AG04449 (cell line): ENCODE data around the gene PARD6B.

ENCODE experiments used
- CTCF ChIA-PET: fragments of 350-600 bp; formaldehyde crosslinking; extraction: SDS; loops from one replicate; lab custom pipeline; 2021; ENCODE audit warnings: antibody characterized with exemption; lab: Yijun Ruan, JAX
- POLR2A ChIA-PET: fragments of 400-600, 350-600 bp; formaldehyde crosslinking; extraction: SDS; loops from one replicate; lab custom pipeline; 2020; ENCODE audit warnings: antibody characterized with exemption, inconsistent platforms; lab: Yijun Ruan, JAX
- DNase-seq: peaks from one replicate; pipeline ENCODE4 v3.0.0-alpha.2; 2010; ENCODE audit warnings: low read depth, low spot score
- H3K4me3 ChIP-seq: 2 replicates; pipeline ENCODE4 v1.5.1; 2011; ENCODE audit warnings: low read depth, mild to moderate bottlenecking, control low read depth, low read length
- TF ChIP-seq, protein P1 (sequence below): IDR thresholded peaks from one replicate; pipeline ENCODE4 v1.5.1; 2011; ENCODE audit warnings: mild to moderate bottlenecking, moderate library complexity, low read length, control low read depth, inconsistent platforms; ENCODE audit not compliant: insufficient read depth; ENCODE audit errors: missing control alignments

The PARD6B gene

DNA sequence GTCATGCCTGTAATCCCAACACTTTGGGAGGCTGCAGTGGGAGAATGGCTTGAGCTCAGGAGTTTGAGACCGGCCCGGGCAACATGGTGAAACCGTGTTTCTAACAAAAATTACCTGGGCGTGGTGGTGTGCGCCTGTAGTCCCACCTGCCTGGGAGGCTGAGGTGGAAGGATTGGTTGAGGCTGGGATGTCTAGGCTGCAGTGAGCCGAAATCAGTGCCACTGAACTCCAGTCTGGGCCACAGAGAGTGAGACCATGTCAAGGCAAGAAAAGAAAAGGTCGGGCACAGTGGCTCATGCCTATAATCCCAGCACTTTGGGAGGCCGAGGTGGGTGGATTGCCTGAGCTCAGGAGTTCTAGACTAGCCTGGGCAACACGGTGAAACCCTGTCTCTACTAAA lies 55.3 kb downstream of the PARD6B start:
- H3K4me3 ChIP-seq: no peak overlapping the region
- DNase-seq: no peak
- TF ChIP-seq, protein P1, sequence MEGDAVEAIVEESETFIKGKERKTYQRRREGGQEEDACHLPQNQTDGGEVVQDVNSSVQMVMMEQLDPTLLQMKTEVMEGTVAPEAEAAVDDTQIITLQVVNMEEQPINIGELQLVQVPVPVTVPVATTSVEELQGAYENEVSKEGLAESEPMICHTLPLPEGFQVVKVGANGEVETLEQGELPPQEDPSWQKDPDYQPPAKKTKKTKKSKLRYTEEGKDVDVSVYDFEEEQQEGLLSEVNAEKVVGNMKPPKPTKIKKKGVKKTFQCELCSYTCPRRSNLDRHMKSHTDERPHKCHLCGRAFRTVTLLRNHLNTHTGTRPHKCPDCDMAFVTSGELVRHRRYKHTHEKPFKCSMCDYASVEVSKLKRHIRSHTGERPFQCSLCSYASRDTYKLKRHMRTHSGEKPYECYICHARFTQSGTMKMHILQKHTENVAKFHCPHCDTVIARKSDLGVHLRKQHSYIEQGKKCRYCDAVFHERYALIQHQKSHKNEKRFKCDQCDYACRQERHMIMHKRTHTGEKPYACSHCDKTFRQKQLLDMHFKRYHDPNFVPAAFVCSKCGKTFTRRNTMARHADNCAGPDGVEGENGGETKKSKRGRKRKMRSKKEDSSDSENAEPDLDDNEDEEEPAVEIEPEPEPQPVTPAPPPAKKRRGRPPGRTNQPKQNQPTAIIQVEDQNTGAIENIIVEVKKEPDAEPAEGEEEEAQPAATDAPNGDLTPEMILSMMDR: no peak
- ChIA-PET POLR2A (interaction anchor here (0.6 kb wide), 1 partner anchor 751 kb away, joined by 4 read pairs; no protein-coding TSS in a partner anchor), CTCF (interaction anchor here (0.9 to 9.5 kb wide), 6 partner anchors 6 to 521 kb away, joined by 3 to 122 read pairs (median 6); no protein-coding TSS in a partner anchor)

DNA sequence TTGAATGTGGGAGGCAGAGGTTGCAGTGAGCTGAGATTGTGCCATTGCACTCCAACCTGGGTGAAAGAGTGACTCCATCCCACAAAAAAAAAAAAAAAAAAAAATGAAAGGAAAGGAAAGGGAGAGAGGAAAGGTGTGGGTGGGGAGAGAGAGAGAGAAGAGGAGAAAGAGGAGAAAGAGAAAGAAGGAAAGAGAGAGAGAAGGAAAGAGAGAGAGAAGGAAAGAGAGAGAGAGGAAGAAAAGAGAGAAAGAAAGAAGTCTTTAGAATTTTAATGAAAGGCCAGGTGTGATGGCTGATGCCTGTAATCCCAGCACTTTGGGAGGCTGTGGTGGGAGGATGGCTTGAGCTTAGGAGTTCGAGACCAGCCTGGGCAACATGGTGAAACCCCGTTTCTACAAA lies 55.8 kb downstream of the PARD6B start:
- TF ChIP-seq, protein P1: no peak
- no peak for DNase-seq
- no peak overlapping the region for H3K4me3 ChIP-seq
- CTCF ChIA-PET: interaction anchor here (0.9 to 9.5 kb wide), 8 partner anchors 6 to 600 kb away, joined by 3 to 122 read pairs (median 8); partner anchors contain the start of gene ADNP
- POLR2A ChIA-PET: interaction anchor here (0.6 kb wide), 1 partner anchor 750 kb away, joined by 4 read pairs; no protein-coding TSS in a partner anchor

DNA sequence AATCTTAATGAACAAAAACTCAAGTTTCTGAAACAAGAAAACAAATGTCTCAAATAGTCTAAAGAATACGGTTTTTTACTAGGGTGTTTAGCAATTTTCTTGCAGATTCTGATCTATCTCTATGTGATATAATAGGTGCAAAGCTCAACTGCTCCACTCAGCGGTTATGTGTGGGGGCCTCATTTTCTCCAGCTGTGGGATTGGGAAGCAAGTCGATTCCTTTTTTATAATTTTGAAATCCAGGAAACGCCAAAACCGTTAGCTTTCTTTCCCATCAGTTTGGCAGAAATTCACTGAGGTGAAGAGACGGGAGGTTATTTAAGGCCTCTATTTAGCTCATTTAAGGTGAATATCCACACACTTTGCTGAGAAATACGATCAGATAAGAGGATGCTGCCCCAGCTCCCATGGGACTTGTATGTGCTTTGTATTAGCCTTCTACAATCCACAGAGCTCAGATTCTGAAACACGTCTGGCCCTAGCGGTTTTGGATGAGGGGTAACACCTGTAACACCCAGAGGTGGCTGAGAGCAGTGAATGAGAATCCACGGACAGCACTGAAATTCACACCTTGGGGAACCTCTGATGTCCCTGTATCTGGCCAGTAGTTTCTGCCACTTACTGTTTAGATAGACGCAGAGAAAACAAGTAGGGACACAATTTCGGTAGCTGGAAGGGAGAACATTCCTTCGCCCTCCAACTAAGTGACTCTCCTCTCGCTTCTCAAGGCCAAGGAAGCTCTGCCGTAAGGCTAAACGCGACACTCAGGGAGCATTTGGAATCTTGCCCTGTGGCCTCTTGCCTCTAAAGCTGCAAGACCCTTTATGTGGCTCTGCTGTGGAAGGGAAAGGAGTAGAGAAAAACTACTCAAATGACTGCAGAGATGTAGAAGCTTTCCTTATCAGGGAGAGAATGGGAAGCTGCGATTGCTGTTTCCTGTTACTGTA lies 56.9 kb downstream of the PARD6B start:
- TF ChIP-seq, protein P1: peak; percentile 41
- ChIA-PET POLR2A (interaction anchor here (0.9 kb wide), 1 partner anchor 143 kb away, joined by 3 read pairs; the partner anchor contains the start of gene ADNP), CTCF (interaction anchor here (0.6 to 9.5 kb wide), 29 partner anchors 7 to 601 kb away, joined by 3 to 122 read pairs (median 4); partner anchors contain the start of gene ADNP)
- DNase-seq: no peak
- no peak overlapping the region for H3K4me3 ChIP-seq

DNA sequence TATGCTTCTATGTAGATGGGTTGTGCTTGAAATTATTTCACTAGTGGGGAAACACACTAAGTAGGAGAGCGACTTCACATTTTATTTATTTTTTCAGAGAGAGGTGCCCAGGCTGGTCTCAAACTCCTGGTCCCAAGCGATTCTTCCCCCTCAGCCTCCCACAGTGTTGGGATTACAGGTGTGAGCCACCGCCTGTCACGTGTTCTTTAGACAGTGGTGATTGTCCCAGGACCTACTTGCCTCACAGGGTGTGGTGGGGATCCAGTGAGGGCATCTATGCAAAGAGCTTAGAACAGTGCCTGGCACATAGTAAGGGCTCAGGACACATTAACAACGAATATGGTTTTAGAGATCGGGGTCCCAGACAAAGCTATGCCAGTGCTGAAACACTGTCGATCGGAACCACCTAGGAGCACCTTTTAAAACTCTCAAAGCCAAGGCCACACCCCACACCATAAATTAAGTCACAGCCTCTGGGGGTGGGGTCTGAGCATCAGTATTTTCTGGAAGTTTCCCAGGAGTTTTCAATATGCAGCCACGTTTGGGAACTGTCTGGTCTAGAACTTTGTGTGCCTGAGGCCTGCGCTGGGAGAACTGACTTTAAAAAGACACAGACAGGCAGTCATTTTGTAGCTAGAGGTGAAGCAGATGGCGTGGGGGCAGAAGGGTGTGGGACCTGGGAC lies 58.7 kb downstream of the PARD6B start:
- POLR2A ChIA-PET: interaction anchor here (1.0 to 1.9 kb wide), 3 partner anchors 139 to 168 kb away, joined by 5 to 7 read pairs (median 7); partner anchors contain the start of genes ADNP, DPM1 and MOCS3

DNA sequence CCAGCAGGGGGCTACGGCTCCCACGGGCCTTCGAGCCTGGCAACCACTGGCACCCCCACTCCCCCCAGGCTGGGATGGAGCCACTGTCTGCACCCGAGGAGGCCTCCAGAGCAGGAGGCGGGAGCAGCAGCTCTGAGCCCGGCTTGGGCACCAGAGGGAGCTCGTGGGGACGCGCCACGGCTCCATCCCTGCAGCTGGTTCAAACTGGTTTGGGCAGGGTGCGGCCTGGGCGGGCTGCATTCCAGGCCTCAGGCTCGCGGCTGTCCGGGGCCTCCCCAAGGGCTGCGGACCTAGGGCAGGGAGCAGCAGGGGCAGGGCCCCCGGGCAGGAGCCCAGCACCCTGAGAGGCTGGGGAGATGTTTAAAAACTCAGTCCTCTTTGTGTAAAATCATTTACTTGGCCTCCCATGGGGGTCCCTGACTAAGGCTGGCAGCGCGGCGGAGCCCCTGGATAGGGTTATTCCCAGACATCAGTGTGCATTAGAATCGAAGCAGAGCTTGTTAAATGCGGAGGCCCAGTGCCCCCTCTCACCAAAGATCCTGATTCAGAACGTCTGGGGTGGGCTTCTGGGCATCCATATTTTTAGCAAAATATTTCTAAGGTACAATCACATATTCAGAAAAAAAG lies 59.4 kb downstream of the PARD6B start:
- TF ChIP-seq, protein P1: peak; percentile 99
- no peak for DNase-seq
- CTCF ChIA-PET: interaction anchor here (0.7 to 9.5 kb wide), 37 partner anchors 9 to 749 kb away, joined by 3 to 332 read pairs (median 4); partner anchors contain the start of genes ADNP, DPM1 and MOCS3
- H3K4me3 ChIP-seq: no peak overlapping the region
- POLR2A ChIA-PET: interaction anchor here (1.0 to 1.9 kb wide), 3 partner anchors 139 to 168 kb away, joined by 5 to 7 read pairs (median 7); partner anchors contain the start of genes ADNP, DPM1 and MOCS3

More for the DNA sequence above, 58.7 kb downstream of the PARD6B start:
- CTCF ChIA-PET: interaction anchor here (0.7 to 9.5 kb wide), 32 partner anchors 9 to 830 kb away, joined by 3 to 332 read pairs (median 6); partner anchors contain the start of genes ADNP, DPM1 and MOCS3
- H3K4me3 ChIP-seq: no peak overlapping the region
- DNase-seq: no peak
- TF ChIP-seq, protein P1: no peak
